ENCODE results near the gene SENP6.
"Not testable (repeated sequence)": the region's sequence is repeated elsewhere in the genome, so short reads cannot be mapped to it uniquely, and the experiment has no call there.

Gene SENP6

GRCh38 chr6:75572072-75572471, 29.6 kb upstream of the SENP6 start:
- H3K27ac ChIP-seq = no peak overlapping the region
- TF ChIP-seq CTCF (conservative IDR thresholded peaks at IDR 0.05) = no peak

- H3K27ac ChIP-seq = no peak overlapping the region
- no peak for TF ChIP-seq CTCF (conservative IDR thresholded peaks at IDR 0.05)
Measured at GRCh38 chr6:75579951-75580350, 21.7 kb upstream of the SENP6 start.

- H3K27ac ChIP-seq = no peak overlapping the region
- TF ChIP-seq CTCF (conservative IDR thresholded peaks at IDR 0.05) = no peak
Measured at GRCh38 chr6:75581231-75581630, 20.4 kb upstream of the SENP6 start.

DNA sequence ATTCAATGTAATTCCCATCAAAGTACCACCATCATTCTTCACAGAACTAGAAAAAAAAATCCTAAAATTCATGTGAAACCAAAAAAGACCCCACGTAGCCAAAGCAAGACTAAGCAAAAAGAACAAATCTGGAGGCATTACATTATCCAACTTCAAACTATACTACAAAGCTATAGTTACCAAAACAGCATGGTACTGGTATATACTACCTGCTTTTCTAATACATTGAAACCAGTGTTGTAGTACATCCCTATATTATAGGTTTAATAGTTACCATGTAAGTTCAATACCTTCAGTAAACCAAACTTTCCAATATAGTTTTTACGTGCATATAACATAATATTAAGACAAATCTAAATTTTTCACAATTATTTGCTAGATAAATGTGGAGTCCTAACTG, 17.1 kb upstream of the SENP6 start:
- H3K27ac ChIP-seq = not testable (repeated sequence)

DNA sequence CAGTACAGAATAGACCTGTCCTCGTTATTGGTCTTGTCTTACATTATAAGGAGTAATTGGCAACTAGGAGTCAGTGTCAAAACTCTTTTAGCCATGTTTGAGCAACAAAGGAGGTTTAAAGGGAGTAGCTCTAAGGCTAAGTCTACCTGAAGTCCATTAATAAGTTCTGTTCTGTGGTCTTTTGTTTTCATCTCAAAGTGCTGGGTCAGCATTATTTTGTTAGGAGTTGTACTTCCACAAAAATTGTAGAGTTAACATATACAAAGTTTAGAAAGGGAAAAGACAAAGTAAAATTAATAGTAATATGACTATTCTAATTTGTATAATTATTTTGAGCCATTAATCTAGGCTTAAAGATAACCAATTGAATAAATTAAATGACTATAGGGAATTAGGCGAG, 12.7 kb upstream of the SENP6 start:
- no peak for TF ChIP-seq CTCF (conservative IDR thresholded peaks at IDR 0.05)
- no peak overlapping the region for H3K27ac ChIP-seq

DNA sequence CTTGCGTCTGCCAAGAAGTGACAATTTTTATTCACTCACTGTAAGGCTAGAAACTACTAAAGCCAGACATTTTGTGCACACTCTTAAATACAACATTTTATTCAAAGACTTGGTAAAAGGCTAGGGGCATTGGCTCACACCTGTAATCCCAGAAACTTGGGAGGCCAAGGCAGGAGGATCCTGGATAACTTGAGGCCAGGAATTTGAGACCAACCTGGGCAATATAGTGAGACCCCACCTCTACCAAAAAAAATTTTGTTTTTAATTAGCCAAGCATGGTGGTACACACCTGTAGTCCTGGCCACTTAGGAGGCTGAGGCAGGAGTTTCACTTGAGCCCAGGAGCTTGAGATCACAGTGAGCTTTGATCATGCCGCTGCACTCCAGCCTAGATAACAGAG, 11.3 kb upstream of the SENP6 start:
- TF ChIP-seq CTCF (conservative IDR thresholded peaks at IDR 0.05) = no peak
- H3K27ac ChIP-seq = no peak overlapping the region

DNA sequence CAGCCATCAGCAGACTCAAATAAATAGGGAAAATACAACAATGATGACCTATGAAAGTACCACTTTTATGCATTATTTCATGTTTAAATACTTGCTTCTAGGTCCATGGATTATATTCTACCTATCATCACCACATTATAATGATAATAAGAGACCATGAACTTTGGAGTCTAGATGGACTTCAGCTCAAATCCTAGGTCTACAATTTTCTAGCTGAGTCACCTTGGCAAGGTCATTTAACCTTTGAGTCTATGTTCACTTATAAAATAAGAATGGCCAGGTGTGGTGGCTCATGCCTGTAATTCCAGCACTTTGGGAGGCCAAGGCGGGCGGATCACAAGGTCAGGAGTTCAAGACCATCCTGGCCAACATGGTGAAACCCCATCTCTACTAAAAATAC, 5.3 kb upstream of the SENP6 start:
- H3K27ac ChIP-seq = not testable (repeated sequence)

DNA sequence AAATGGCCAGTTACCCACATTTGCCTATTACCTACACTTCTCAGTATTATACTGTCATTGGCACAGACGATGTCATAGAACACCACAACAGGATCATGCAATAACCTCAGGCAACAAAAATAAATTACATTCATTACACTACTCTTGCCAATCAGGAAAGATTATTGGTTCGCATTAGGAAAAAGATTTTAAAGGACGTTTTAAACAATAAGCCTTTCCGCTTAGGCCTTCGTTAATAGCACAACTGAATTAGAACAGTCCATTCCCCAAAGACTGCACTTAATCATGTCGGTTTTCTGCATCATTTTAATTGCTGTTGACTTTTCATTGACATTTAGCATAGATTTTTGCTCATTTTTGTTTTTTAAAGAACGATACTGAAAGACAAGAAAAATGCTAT, 912 bp upstream of the SENP6 start:
- no peak for TF ChIP-seq CTCF (conservative IDR thresholded peaks at IDR 0.05)
- H3K27ac ChIP-seq = peak overlapping the region; percentile 97

Data from VCaP (cell line).